ENCODE data around the gene ACTG1.

The ACTG1 gene

GRCh38 chr17:81515530-81516041 lies 3.0 kb upstream of the ACTG1 start:
- DNase-seq: no peak

- peak; percentile 78 for DNase-seq
These were observed 2.3 kb upstream of the ACTG1 start for GRCh38 chr17:81514739-81515529.

GRCh38 chr17:81514489-81514738 lies 1.8 kb upstream of the ACTG1 start:
- DNase-seq: no peak

GRCh38 chr17:81513753-81514488 lies 1.3 kb upstream of the ACTG1 start:
- peak; percentile 61 for DNase-seq

GRCh38 chr17:81513372-81513752 lies 763 bp upstream of the ACTG1 start:
- DNase-seq: peak; percentile 46

GRCh38 chr17:81511804-81512561 lies 616 bp downstream of the ACTG1 start:
- DNase-seq: peak; percentile 55

GRCh38 chr17:81511554-81511803 lies 1.1 kb downstream of the ACTG1 start:
- peak; percentile 32 for DNase-seq

- DNase-seq: peak; percentile 30
These were observed 1.6 kb downstream of the ACTG1 start for GRCh38 chr17:81510785-81511553.

- DNase-seq: peak; percentile 16
These were observed 2.4 kb downstream of the ACTG1 start for GRCh38 chr17:81509972-81510784.

- DNase-seq: peak; percentile 73
These were observed 3.2 kb downstream of the ACTG1 start for GRCh38 chr17:81509207-81509971.

- no peak for DNase-seq
These were observed 3.9 kb downstream of the ACTG1 start for GRCh38 chr17:81508639-81509206.

- DNase-seq: no peak
These were observed 9.0 kb downstream of the ACTG1 start for GRCh38 chr17:81503619-81504018.

GRCh38 chr17:81502471-81503017 lies 10.1 kb downstream of the ACTG1 start:
- no peak for DNase-seq

GRCh38 chr17:81500047-81500446 lies 12.6 kb downstream of the ACTG1 start:
- no peak for DNase-seq

- DNase-seq: no peak
These were observed 13.0 kb downstream of the ACTG1 start for GRCh38 chr17:81499601-81499970.

GRCh38 chr17:81498953-81499600 lies 13.5 kb downstream of the ACTG1 start:
- no peak for DNase-seq

- no peak for DNase-seq
These were observed 17.8 kb downstream of the ACTG1 start for GRCh38 chr17:81494626-81495377.

- DNase-seq: no peak
These were observed 19.2 kb downstream of the ACTG1 start for GRCh38 chr17:81493198-81494038.

- DNase-seq: no peak
These were observed 19.9 kb downstream of the ACTG1 start for GRCh38 chr17:81492706-81493105.
